H1 (cell line): ENCODE results near the gene NENF. TPM values are rescaled to one million over a fixed set of nuclear protein-coding genes. Genes with fewer than 3 reads are reported as not detected.

Source experiments
- CBX5 ChIP-seq: fragments of 300-800, 300-1000 bp; sonication (generic); IDR thresholded peaks from 2 replicates; pipeline ENCODE4 v1.7.1; 2016; ENCODE audit warnings: antibody characterized with exemption, low read length, low read depth
- polyA plus RNA-seq, 7 experiments: library from polyadenylated mRNA; depleted of rRNA in 3 of 7; stranded (reverse) in 5 of 7; unstranded in 2 of 7; fragments of >200 nt in 5 of 7; fragments of 200-250 nt in 2 of 7; gene quantifications; 1 replicate in 5 of 7; 2 replicates in 1 of 7; 4 replicates in 1 of 7; pipeline versions ENCODE4 v1.2.1 to v1.2.3, GENCODE V29; 2011 to 2013; ENCODE audit warnings: missing spikeins in 2 of 7, mixed read lengths in 2 of 7
- total RNA-seq: library from RNA; stranded (reverse); fragmentation: NEBNext Ultra II Directional; extraction: Animal tissue kit (Norgen Biotek cat#: 25700); gene quantifications from 2 replicates; pipeline ENCODE4 v1.2.1, GENCODE V29; 2021

The NENF gene
- total and polyA plus RNA-seq, 2 of the 8 experiments (the other 6 are each of a cell fraction or from before 2014, with no cell fraction given): 27.0 to 28.0 TPM

DNA sequence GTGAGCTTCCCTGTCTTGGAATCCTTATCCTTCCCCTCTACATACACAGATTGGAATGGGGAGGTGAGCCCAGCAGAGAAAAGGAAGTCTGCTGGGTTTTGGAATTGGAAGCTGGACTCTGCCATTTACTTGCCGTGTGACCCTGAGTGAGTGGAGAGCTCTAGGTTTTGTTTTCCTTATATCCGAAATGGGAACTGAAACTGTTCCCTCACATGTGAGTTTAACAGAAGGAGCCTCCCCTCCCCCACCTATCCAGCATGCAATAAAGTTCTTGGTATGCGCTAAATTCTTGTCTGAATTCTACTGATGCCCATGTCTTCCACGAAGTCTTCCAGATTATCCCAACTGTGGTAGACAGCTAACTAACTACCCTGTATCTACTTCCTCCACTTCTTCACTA, 58.7 kb downstream of the NENF start (continued):
- TF ChIP-seq CBX5: no peak

Other genes starting within 250 kb of the NENF start
- gene PPP2R5A, start 147.5 kb upstream of the NENF start, total RNA-seq: 36.3 and 36.8 TPM in 2 replicates
- 11.0 and 14.6 TPM in 2 replicates for gene PPP2R5A, start 147.5 kb upstream of the NENF start, polyA plus RNA-seq (2011; rRNA removed)
- 16.7 and 18.8 TPM in 2 replicates for gene PACC1, start 18.0 kb upstream of the NENF start, total RNA-seq
- 20.8 and 23.5 TPM in 2 replicates for gene PACC1, start 18.0 kb upstream of the NENF start, polyA plus RNA-seq (2011; rRNA removed)
- 21.5 and 27.7 TPM in 2 replicates for gene ATF3, start 175.8 kb downstream of the NENF start, total RNA-seq
- 12.2 and 13.5 TPM in 2 replicates for gene ATF3, start 175.8 kb downstream of the NENF start, polyA plus RNA-seq (2011; rRNA removed)